Left kidney (tissue), 8 donors: ENCODE measurements around the gene HPS5. TPM values are rescaled to one million over a fixed set of nuclear protein-coding genes. Genes with fewer than 3 reads are reported as not detected.
"Not testable (repeated sequence)": the region's sequence is repeated elsewhere in the genome, so short reads cannot be mapped to it uniquely, and the experiment has no call there.

Experiments used
- DNase-seq: peaks from one replicate; pipeline ENCODE4 v3.0.0-alpha.2; 2013
- long read RNA-seq, 8 donors: transcript quantifications; one replicate each; lab custom pipeline, GENCODE V29; 2026
- polyA plus RNA-seq: library from polyadenylated mRNA; unstranded; fragments of 120-200 nt; gene quantifications from one replicate; pipeline ENCODE4 v1.2.1, GENCODE V29; 2013; ENCODE audit not compliant: insufficient read length

The HPS5 gene
- polyA plus RNA-seq, result 26.9 TPM
- long read RNA-seq, donor 1, full-length matches to known transcripts, result 2 of 2 reads
- long read RNA-seq, donor 1, partial matches to known transcripts, result 0 of 2 reads
- long read RNA-seq, donor 1, other reads (novel, unspliced or antisense), result 0 of 2 reads
- long read RNA-seq, donor 2, result 0 reads
- long read RNA-seq, donor 3, full-length matches to known transcripts, result 2 of 2 reads
- long read RNA-seq, donor 3, partial matches to known transcripts, result 0 of 2 reads
- long read RNA-seq, donor 3, other reads (novel, unspliced or antisense), result 0 of 2 reads
- long read RNA-seq, donor 4, result 0 reads
- long read RNA-seq, donor 5, full-length matches to known transcripts, result 1 of 1 reads
- long read RNA-seq, donor 5, partial matches to known transcripts, result 0 of 1 reads
- long read RNA-seq, donor 5, other reads (novel, unspliced or antisense), result 0 of 1 reads
- long read RNA-seq, donor 6, result 0 reads
- long read RNA-seq, donor 7, full-length matches to known transcripts, result 3 of 3 reads
- long read RNA-seq, donor 7, partial matches to known transcripts, result 0 of 3 reads
- long read RNA-seq, donor 7, other reads (novel, unspliced or antisense), result 0 of 3 reads
- long read RNA-seq, donor 8, full-length matches to known transcripts, result 1 of 1 reads
- long read RNA-seq, donor 8, partial matches to known transcripts, result 0 of 1 reads
- long read RNA-seq, donor 8, other reads (novel, unspliced or antisense), result 0 of 1 reads

GRCh38 chr11:18321969-18322711 is at the start of gene HPS5, which contains the start of gene GTF2H1:
TSS of gene HPS5 (minus strand) at chr11:18322140. CDS start at chr11:18317858, 4,282 bp downstream.
TSS of gene GTF2H1 (plus strand) at chr11:18322567. CDS start at chr11:18333075, 10,508 bp downstream.
- peak; percentile 98 for DNase-seq

GRCh38 chr11:18371279-18371678 is 49.3 kb upstream of the HPS5 start:
- no peak for DNase-seq

- no peak for DNase-seq
Observed at GRCh38 chr11:18369398-18369797, 47.5 kb upstream of the HPS5 start.

- no peak for DNase-seq
Observed at GRCh38 chr11:18368221-18368620, 46.3 kb upstream of the HPS5 start.

- no peak for DNase-seq
Observed at GRCh38 chr11:18367431-18367830, 45.5 kb upstream of the HPS5 start.

- no peak for DNase-seq
Observed at GRCh38 chr11:18366286-18366685, 44.3 kb upstream of the HPS5 start.

GRCh38 chr11:18365741-18366140 is 43.8 kb upstream of the HPS5 start:
- DNase-seq, result no peak

GRCh38 chr11:18364495-18365073 is 42.6 kb upstream of the HPS5 start:
- DNase-seq, result no peak

- no peak for DNase-seq
Observed at GRCh38 chr11:18361154-18361553, 39.2 kb upstream of the HPS5 start.

- no peak for DNase-seq
Observed at GRCh38 chr11:18358646-18359045, 36.7 kb upstream of the HPS5 start.

GRCh38 chr11:18352581-18352980 is 30.6 kb upstream of the HPS5 start:
- DNase-seq, result no peak

GRCh38 chr11:18347471-18348125 is 25.7 kb upstream of the HPS5 start:
- DNase-seq, result no peak

- DNase-seq, result no peak
Observed at GRCh38 chr11:18332891-18333290, 11.0 kb upstream of the HPS5 start.

GRCh38 chr11:18332302-18332701 is 10.4 kb upstream of the HPS5 start:
- DNase-seq, result no peak

GRCh38 chr11:18330921-18331320 is 9.0 kb upstream of the HPS5 start:
- no peak for DNase-seq

- DNase-seq, result no peak
Observed at GRCh38 chr11:18329196-18329870, 7.4 kb upstream of the HPS5 start.

- no peak for DNase-seq
Observed at GRCh38 chr11:18324381-18324780, 2.4 kb upstream of the HPS5 start.

GRCh38 chr11:18323881-18324280 is 1.9 kb upstream of the HPS5 start:
- DNase-seq, result not testable (repeated sequence)

GRCh38 chr11:18322818-18323570 is 1.1 kb upstream of the HPS5 start:
- DNase-seq, result no peak

GRCh38 chr11:18321578-18321968 is 367 bp downstream of the HPS5 start:
- no peak for DNase-seq
